ENCODE data around the gene DST.

Gene DST

DNA sequence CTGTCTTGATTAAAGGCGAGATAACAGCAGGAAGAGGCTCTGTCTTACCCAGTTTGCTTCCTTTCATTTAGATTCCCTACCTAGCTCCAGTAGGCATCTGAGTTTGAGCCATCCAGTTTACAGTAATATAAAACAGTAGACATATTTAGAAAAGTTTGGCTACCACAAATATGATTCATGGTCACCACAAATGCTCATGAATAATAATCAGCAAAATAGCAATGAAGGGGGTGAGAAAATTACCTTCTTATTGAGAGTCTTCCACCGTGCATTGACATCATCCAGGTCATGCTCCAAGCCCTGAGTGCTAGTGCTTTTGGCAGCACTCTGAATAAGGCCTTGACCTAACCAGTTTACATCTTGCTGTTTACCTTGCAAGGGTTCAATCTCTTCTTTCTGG, 106.2 kb downstream of the DST start:
- DNase-seq (ENCODE audit: low read depth), result no peak

DNA sequence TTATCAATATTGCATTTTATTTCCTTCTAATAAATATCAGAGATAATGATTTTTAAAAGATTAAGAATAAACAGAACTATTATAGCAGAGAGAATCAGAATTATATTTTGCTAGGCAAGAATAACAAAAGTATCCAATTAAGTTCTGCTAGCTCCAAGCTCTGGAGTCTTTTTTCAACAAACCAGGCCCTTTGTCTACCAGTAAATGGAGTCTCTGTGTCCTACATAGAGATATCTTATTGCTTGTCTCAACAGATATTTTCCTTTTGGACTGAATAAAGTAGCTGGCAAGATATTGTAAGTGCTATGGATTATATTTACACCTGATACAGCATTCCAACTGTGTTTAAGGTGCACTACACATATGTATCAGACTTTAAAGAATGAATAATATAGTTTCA, 107.1 kb downstream of the DST start:
- DNase-seq (ENCODE audit: low read depth), result no peak

DNA sequence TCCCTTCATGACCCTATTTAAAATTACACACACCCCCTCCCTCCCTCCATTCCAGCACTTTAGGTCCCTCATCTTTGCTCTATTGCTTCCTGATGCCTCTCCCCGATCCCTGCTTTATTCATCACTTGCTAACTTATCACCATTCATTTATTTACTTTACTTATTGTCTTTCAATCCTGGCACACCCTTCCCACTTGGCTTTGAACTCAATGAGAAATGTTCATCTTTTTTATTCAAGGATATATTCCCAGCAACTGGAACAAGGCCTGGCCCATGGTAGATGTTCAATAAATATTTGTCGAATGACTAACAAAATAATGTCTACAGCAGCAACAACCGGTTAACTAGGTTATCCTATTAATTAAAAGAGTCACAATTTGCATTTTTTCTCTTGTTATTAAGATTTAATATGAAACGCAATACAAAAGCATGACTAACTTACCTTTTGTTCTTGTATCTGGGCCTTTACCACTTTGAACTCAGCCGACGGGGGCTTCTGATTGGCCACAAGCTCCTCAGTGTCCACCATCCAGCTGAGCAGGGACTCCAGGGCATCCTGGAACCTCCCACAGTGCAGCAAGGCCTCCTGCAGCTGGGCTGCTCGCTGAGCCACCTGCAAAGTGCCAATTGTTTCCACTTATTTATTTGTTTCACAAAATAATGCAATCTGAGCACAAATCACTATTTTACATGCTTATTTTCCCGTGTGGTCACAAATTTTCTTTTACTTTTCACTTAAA, 107.8 kb downstream of the DST start:
- DNase-seq (ENCODE audit: low read depth), result no peak

DNA sequence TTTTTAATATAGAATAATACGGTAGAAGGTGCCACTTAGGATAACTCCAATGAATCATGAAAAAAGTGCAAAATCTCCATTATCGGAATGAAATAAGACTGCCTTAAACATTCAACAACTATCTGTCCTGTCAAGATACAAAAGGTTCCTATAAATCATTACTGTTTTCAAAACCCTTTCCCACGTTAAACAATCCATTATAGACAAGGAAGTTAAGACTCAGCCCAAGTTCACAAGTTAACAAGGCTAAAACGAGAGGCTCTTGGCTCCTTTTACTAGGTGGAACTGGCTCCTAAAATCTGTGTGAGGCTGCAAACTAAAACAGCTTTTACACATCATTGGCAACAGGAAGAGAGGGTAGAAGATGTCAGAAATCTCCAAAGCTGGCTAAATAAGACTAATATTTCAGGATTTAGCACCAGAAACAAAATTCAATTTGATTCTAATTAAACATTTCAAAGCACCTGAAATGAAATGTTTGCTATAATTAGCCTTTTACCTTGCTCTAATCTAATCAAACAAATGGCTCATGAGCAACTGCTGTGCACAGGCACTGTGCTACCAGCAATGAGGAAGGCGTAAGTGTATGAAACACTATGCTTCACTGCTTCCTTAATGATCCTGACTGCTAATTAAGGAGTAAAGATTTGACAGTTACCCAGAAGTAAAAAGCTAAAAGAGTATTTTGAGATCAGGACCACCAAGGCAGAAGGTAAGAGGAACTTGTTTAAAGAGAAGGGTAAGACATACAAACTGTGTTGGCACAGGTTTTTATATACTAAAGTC, 109.7 kb downstream of the DST start:
- no peak for DNase-seq (ENCODE audit: low read depth)

DNA sequence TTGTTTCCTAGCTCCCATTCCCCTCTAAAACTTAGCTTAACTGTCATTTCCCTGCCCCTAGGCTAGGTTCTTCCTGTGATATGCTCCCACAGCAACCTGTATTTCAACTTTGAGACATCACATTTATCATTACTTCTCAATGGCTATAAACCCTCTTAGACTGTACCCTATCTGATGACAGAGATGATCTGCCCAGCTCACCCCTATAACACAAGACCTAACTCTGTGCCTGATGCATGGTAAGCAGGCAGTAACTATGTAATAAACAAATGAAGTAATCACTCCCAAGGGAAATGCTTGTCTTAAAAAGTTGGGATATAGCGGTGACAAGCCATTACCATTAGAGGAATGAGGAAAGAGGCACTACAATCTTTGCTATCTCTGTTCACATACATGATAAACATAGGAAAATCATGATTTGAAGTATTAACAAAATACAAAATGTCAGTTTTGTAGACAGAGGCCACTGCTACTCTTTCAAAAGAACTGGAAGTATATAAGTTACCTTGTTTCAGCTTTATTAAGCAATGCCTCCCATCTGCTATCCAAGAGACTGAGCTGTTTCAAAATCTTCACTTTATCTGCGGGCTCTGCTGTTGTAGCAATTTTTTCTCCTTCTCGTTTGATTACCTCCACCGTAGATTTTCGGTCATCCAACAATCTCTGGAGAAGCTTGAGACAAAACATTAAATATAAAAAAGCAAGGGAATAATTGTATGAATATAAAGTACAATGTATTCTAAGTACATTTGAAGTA, 110.7 kb downstream of the DST start:
- DNase-seq (ENCODE audit: low read depth), result no peak

DNA sequence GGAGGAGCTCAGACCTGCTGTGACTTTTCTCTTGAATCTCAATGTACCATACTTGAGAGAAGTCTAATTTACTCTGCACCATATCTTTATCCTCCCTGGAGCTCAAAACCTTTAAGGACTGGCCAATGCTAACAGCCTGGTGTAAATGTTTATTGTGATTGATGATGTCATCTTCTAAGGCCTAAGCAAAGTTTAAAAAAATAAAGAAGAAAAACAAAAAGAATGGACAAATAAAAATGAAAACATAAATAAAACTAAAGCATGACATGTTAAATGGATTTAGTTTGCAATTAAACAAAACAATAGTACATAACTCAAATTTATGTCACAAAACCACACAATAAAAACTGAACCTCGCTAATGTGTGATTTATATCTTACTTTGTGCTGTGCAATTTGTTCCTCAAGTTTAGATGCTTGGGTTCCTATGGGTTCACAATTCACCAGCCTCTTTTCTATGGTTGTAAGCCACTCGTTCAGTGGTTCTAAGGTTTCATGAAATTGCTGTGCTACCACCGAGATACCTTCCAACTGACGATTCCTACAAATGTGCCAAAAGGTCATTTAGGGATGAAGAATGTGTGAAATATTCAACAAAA, 113.0 kb downstream of the DST start:
- no peak for DNase-seq (ENCODE audit: low read depth)

DNA sequence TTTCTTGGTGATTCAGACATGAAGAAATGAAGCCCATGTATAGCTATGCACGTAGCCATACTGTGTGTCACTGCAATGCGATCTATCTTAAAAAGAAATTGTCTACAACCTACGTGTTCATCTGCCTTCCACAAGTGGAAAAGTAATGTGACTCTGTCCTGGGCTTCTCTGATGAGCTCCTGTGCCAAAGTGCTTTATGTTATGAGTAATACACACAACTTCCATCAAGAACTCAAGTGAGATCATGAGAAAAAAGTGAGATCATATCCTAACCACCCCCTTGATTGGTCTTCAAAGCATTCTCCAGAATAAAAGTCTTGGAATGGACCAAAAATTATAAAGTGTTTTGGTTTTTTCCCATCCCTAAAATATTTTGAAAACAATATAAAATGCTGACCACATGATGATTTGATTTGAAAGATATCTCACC, 114.3 kb downstream of the DST start:
- DNase-seq (ENCODE audit: low read depth), result peak; percentile 62

DNA sequence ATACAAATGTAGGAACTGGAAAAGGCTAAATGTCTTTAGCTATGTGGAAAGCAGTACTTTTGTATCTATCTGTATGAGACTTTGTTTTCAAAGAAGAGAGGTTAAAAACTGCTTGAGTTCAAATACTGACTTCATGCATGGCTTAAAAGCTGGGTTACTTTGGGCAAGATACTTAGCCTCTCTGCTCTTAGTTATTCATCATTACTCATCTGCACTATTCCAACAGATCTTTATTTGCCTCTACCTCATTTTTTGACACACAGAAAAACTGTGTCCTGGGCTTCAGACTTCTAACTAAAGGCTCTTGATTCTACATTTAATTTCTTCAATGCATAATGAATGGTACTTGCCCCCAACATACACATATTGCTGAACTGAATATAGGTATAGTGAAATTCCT, 114.8 kb downstream of the DST start:
- DNase-seq (ENCODE audit: low read depth), result no peak

DNA sequence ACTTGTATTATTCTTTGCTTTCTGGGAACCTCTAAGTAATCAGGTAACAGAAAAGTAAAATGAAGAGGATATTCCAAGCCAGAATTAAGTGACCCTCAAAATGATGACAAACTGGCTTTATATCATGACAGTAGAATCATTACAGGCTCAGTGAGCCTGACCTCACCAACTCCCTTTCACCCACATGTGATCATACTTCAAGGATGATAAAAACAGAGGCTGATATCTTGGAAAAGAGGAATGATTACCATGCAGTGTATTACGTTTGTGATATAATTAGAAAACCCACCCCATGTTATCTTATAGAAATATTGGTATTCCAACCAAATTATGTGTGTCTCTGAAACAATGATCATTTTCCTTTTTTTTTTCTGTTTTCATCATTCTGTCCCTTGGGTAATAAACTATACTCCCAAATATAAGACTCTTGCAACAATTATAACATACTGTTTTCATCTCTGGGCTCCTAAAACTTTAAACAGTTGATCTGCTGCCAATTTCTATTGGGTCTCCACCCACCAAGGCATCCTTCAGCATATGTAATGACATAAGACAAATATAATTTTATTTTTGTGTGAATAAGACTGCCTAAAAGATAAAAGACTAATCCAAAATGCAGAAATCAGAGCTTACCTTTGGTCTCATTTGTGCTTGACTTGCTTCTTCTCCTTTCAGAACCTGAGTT, 115.7 kb downstream of the DST start:
- no peak for DNase-seq (ENCODE audit: low read depth)

DNA sequence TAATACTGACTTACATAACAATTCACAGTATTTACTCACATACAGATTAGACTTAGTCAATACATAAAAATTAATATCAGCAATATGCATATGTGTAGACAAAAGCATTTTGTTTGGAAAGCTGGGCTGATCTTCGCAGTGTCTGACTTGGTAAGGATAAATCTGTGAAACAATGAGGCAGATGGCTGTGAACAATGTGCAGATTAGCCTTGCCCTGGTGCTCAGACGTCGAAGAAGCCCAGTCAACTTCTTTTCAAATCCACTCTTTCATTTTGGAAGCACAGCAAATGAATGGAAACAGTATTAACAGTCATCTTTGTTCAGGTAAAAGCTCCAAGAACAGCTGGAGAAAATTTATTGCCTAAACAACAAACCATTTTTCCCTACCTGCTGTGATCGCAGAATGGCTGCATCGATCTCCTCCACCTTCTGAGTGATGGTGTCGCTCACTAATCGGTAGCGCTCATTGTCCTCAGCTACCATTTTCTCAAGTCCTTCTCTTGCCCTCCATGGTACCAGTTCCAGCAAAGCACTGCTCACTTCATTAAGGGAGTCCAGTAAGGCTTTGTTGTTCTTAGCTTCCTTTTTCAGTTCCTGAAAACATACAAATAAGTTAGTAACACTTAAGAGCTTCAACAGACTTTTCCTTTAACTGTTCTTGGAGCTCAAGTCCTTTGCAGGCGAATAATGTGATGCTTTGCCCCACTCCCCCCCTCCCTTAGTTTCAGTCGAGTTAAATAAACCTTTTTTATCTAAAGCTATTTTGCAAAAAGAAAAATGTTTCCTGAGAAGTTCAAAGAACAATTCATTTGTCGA, 116.5 kb downstream of the DST start:
- no peak for DNase-seq (ENCODE audit: low read depth)

DNA sequence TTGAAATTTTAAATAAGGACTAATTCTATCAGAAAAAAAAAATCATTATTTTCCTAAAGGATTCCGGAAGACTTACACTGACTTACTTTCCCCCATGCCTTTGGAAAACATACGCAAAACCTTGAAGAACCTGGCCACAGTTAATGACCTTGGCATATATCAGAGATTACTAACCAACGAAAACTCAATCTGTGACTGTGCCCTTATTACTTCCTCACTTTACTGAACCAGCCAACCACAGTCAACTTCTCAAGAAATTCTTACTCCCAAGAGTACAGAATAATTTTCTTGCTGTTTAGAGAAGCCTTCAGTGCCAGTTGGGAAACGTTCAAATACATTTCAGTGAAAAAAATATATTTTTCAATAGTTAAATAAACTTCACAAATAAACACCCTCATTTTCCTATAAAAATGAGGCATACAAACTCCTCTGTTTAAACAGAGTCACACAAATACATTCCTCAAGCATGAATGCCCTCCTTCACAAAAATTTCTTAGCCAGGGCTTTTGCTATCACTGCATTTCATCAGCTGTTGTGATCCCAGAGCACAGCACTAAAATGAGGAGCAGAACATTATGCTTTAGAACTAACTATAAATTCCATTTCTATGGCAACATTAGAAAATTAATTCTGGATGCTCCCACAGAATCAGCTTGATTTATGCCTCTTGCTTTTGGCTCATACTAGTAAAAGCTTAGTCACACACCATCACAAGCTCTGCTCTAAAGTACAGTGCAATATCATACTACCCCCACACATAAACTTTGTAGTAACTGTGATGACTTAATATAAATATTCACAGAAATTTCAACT, 117.6 kb downstream of the DST start:
- DNase-seq (ENCODE audit: low read depth), result no peak

DNA sequence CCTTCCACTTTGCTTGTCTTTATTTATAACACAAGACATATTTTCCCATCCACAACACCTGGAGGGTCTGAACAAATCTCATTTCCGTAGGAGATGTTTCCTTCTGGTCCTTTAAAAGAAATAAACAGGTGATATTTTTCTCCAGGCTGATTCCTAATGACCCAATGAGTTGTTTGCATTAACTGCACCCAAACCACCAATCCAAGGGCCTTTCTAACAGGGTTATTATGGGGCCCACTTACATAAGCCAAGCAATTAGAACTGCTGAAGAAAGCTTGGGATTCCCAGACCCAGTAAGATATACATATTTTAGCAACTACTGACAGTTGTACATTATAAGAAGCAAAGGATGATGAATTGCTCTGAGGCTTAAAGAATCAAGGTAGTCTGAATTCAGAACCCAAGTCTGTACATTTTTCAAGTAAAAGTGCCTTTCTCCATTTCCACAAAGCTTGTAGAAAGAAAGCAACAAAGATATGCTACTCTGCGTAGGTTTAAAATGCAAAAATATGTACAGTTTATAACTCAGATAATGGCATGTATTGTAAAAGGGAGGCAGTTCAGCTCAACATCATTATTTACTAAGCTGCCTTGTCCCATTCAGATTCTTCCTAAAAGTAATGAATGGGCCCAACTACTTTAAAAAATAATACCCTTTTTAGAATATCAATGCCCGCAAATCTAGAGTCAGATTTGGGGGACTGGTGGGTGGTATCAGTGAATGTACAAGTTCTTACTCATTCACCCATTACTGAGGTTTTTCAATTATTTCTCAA, 120.0 kb downstream of the DST start:
- no peak for DNase-seq (ENCODE audit: low read depth)

DNA sequence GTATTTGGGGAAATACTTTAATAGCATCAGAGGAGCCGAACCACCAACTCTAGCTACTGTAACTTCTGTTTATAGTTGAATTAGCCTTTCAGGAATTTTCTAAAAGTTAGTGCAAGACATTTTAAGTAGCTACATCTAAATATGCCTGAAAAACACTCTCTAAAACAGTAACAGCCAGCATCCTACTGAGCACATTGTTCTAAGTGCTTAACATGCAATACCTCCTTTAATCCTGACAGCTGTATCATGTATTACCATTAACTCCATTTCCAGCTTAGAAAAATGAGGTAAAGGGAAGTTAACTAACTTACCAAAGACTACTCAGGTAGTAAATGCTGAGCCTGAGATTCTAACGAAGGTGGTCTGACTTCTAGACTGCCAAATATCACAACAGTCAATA, 120.7 kb downstream of the DST start:
- DNase-seq (ENCODE audit: low read depth), result no peak

DNA sequence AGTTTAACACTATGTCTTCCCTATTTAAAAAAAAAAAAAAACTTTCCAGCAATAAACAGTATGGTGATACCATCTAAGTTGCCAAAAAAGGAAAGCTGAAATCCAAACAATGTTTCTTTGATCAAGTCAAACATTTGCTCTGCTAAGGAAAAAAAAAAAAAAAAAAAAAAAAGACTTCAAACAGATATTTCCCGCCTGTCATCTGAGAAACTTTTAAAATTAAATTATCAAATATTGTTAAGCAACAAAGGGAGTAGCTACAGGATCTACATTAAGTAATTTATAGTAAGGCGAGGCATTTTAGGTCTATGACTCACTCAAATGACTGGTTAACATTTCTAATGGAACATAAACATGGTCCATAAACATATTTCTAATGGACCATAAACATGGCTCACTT, 121.2 kb downstream of the DST start:
- no peak for DNase-seq (ENCODE audit: low read depth)

DNA sequence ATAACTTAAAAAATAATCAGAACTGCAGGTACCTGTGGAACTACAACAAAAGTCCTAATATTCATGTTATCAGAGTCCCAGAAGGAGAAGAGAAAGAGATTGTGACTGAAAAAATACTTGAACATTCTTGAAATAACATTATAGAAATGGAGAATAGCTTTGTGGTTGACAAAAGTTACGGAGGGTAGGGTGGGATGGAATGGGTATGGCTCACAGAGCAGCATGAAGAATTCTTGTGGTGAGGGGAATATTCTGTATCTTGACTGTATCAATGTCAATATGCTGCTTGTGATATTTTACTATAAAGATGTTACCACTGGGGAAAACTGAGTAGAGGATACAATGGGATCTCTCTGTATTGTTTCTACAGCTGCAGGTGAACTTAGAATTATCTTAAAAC, 122.5 kb downstream of the DST start:
- no peak for DNase-seq (ENCODE audit: low read depth)

DNA sequence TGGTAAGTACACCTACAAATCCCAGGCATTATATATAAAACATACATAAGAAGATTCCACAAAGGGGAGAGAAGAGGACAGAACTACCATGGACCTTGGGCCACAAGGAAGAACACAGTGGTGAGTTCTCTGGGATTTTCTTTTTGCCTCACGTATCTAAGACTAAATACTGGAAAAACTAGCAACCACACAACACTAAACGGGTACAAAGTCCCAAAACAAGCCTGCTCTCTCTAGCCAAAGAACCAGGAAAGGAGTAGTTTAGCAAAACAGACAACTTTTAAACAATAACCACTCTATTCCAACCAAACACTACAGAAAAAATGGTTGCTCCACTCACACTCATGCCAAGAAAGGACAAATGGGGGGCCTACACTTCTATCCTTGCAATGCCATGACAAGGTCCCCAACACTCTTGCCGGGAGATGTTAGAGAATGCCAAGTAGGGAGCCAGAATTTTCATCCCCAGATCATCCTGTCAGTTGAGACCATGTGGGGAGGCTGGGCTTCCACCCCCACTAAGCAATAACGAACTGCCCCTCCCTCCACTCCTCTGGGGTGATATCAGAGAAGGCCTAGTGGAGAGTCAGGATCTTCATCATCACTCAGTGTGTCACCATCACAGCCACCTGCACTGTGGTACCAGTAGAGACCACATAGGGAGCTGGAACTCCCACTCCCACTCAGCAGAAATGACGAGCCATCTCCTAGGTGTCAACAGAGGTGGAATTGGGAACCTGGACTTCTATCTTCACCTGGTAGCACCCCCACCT, 123.5 kb downstream of the DST start:
- no peak for DNase-seq (ENCODE audit: low read depth)

DNA sequence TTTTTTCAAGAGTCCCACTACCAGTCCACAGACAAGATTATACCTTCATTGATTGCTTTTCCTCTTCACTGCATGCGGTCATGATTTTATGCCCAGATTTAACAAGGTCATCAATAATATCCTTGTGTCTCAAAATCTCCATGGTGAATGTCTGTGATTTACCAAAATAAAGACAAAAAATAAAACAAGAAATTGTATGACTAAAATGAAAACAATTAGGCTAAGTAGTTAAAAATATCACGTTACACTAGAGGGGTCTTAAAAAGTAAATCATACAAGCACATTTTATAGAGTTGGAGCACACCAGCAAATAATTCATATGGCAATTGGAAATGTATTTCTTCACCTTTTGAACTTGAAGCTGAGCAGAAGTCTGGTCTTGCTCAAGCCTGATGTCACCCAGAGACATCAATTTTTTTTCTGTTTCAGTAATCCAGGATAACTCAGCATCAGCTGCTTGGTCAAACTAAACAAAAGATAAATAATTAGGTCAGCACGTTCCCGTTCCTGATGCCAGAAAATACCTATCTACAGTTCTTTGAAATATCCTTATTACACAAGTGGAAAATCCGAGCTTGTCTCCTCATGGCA, 125.4 kb downstream of the DST start:
- DNase-seq (ENCODE audit: low read depth), result no peak

DNA sequence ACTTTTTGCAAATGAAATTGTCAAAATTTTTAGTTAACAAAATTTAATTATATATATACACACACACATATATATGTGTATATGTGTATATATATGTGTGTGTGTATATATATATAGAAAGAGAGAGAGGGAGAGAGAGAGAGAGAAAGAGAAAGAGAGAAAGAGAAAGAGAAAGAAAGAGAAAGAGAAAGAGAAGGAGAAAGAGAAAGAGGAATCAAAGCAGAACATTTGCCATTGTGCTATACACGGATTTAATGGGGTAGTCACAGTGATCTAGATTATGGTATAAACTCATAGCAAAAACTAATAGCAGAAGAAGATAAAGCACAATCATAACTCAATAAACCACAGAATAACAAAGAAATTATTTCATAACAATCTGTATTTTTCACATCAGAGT, 126.7 kb downstream of the DST start:
- no peak for DNase-seq (ENCODE audit: low read depth)
